ENCODE measurements around the gene RBCK1.
"Not testable (repeated sequence)": the region's sequence is repeated elsewhere in the genome, so short reads cannot be mapped to it uniquely, and the experiment has no call there.

The RBCK1 gene

DNA sequence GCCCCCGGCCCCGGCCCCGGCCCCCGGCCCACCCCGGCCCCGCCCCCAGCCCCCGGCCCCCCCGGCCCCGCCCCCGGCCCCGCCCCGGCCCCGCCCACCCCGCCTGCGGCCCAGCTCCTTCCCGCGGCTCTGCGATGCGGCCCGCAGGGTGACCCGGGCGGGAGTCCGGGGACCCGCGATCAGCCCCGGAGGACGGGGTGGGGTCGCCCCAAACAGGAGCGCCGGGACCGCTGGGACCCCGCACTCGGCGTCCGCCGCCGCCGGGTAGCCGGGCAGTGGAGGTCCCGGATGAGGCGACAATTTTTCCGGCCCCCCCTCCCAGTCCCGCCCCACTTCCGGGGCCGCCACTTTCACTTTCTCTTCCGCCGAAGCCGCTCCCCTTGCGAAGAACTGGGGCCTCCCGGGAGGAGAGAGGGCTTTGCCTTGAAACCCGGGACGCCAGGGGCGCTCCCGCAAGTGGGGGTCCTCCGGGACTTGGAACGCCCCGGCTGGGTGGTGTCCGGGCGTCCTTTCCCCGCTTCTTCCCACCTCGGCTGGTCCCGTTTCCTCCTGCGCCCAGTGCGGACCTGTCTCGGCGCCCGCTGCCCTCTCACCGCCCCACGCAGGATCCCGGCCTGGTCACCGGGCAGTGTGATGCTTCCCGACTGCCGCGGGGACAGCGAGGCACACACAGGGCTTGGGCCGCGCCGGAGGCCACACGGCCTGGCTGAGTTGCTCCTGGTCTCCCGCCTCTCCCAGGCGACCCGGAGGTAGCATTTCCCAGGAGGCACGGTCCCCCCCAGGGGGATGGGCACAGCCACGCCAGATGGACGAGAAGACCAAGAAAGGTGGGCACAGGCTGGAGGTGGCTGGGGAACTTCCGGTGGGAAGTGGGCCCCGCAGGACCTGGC, at the start of gene RBCK1:
RBCK1 (plus strand) TSS at position 347 of the 890 bp plus-strand sequence; CDS start at position 806, 459 bp downstream.
- DNase-seq = peak; percentile 45

DNA sequence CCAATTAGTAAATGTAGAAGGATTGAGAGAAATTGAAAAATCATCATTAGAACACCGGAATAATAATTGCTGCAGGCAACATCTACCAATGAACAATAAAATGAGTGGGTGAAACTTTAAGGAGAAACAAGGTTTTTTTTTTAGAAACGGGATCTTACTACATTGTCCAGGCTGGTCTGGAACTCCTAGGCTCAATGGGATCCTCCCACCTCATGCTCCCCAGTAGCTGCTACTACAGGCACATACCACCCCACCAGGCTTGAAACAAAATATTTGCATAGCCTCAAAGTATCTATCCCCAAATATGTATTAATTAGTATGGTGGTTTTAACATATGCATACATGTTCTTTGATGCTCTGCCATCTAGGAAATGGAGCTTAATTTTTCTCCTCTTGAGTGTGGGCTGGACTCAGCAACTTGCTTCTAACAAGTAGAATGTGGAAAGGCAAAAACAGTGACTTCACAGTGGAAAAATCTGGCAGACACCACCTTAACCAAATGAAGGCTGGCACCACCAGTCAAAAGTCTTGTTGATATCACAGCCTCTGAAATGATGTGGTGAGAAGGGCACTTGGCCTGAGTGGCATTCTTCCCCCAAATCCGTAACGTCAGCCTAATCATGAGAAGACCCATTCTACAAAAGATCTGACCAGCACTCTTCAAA, 49.1 kb upstream of the RBCK1 start:
- no peak for DNase-seq

DNA sequence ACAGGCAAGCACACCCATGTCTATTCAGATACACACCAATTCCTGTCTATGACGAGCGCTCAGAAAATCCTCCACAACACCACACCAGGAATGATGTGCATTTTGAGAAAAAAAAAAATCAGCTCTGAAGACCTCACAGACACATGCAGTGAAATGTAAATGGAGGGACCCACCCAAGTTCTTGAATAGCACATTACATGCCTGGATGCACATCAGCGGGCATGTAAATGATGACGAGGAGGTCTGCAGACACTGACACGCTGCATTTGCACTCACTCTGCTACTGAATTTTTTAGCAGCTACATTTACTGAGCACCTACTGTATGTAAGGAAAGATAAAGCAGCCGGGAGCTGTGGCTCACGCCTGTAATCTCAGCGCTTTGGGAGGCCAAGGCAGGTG, 46.5 kb upstream of the RBCK1 start:
- no peak for DNase-seq

- DNase-seq = peak; percentile 85
Observed at GRCh38 chr20:362271-363254, 45.5 kb upstream of the RBCK1 start.

- DNase-seq = no peak
Observed at GRCh38 chr20:363319-364078, 44.6 kb upstream of the RBCK1 start.

DNA sequence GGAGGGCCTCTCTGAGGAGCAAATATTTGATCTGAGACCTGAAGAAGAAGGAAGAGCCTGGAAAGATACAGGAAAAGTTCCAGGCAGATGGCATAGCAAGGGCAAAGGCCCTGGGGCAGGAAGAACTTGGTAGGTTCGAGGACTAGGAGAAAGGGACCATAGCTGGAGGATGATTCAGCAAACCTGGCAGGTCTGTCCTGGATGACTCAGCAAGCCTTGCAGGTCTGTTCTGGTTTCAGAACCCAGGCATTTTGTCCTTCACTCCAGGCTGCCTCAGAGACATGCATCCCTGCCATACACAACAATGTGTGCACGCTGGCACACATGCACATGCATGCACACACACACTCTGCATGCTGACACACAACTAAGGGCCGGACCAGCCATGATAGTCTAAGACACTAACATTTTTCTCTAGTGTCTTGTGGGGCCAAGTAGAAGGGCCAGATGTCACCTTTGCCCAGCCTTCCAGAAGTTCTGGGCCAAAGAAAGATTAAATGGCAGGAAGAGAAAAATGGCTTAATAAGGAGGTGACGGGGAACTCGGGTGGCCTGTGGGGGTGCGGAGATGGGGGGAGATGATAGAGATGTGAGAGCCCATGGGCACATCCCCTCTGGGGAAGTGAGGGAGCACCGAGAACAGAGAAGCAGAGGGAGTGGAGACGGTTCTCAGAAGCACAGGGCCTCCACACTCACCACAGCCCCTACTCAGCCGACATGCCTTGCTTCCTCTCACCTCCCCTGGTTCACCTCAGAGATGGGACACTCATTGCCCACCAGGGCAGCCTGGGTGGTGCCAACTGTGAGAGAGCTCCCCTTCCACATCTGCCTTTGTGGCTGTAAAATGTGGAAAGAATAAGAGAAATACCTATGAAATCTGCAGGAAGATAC, 42.9 kb upstream of the RBCK1 start:
- DNase-seq = no peak

DNA sequence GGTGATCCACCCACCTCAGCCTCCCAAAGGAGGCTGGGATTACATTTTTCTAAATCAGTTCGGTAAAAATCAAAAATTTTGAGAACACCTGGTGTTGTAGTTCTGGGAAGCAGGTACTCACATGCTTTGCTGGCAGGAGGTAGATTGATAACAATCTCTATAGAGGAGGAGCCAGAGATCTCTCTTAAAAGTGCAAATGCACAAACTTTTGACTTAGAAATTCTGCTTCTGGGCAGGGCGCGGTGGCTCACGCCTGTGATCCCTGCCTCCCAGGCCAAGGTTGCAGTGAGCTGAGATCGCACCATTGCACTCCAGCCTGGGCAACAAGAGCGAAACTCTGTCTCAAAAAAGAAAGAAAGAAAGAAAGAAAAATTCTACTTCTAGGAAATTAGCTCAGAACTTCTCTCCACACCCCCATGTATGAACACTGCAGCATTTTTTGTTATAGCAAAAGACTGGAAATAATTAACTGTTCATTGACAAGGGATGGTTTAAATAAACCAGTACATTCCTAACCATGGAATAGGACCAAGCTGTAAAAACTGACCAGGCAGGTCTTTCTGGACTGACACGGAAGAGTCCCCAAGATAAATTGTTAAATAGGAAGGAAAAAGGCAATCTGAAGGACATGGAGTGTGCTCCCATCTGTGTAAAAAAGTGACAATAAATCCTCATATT, 41.9 kb upstream of the RBCK1 start:
- DNase-seq = no peak

- no peak for DNase-seq
Observed at GRCh38 chr20:366719-367485, 41.2 kb upstream of the RBCK1 start.

DNA sequence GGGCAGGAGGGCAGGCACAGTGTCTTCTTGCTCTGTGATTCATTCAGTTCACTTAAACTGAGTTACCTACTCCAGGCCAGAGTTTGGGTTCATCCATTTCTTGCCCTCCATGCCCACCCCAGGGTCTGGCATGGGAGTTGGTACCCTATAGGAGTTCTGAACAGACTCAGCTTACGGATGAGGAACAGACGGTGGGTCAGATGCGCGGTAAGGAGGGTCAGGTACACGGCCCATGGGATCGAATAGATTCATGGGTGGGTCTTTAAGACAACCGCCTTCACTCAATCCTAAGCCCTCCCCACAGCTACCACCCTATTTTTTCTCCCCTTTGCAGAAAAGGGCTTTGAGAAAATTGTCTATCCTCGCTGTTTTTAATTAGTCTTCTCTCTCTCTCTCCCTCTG, 40.6 kb upstream of the RBCK1 start:
- no peak for DNase-seq

DNA sequence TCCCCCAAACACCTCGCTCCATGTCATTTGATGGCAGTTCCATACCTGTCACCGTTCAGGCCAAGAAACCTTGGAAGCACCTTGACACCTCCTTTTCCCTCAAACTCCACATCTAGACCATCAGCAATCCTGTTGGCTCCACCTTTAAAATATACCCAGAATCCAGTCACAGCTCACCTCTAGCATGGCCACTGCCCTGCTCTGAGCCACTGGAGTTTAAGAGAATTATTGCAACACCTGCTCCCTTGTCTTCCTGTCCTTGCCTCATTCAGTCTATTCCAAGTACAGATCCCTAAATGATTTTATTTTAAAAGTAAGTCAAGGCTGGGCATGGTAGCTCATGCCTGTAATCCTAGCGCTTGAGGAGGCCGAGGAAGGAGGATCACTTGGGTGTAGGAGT, 39.2 kb upstream of the RBCK1 start:
- DNase-seq = no peak

DNA sequence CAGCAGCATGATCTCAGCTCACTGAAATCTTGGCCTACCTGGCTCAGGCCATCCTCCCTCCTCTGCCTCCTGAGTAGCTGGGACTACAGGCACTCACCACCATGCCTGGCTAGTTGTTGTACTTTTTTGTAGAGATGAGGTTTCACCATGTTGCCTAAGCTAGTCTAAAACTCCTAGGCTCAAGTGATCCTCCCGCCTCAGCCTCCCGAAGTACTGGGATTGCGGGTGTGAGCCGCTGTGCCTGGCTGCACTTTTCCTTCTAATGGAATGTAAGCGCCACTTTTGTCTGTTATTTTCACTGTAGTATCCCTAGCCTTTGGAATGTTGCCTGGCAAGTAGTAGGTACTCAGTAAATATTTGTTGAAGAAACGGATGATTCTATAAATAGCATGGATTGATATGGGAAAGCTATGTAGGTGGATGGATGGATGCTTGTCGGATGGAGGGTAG, 37.9 kb upstream of the RBCK1 start:
- DNase-seq = no peak

DNA sequence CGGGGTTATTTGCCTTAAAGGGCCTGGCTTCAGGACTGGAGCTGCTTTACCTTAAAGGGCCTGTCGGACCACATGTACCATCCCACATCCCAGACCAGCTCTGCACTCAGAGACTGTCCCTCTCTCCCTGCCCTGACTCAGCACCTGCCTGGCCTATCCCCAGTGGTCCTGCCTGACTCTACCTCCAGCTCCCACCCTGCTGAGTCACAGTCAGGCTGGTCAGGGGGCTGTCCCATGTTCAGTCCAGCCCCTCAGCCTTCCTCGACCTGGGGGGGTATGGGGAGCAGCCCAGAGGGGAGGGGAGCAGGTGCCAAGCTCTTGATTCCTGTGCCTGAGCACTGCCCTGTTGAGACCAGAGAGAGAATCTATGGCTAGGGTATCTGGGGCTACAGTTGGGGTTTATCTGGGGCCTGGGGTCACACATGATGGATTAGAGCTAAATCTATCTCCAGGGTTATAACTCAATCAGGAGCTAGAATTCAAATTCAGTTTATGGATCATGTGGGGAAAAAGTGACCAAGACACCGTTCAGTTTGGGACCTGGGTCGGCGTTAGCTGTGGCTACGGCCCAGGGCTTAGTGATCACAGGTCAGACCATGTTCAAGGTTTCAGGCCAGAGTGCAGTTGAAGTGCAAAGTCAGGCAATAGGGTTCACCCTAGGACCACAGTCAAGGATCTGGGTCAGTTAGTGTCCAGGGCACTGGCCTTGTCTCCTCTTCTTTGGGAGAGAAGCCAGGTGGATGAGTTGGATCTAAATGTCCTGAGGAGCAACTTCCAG, 36.9 kb upstream of the RBCK1 start:
- DNase-seq = no peak

DNA sequence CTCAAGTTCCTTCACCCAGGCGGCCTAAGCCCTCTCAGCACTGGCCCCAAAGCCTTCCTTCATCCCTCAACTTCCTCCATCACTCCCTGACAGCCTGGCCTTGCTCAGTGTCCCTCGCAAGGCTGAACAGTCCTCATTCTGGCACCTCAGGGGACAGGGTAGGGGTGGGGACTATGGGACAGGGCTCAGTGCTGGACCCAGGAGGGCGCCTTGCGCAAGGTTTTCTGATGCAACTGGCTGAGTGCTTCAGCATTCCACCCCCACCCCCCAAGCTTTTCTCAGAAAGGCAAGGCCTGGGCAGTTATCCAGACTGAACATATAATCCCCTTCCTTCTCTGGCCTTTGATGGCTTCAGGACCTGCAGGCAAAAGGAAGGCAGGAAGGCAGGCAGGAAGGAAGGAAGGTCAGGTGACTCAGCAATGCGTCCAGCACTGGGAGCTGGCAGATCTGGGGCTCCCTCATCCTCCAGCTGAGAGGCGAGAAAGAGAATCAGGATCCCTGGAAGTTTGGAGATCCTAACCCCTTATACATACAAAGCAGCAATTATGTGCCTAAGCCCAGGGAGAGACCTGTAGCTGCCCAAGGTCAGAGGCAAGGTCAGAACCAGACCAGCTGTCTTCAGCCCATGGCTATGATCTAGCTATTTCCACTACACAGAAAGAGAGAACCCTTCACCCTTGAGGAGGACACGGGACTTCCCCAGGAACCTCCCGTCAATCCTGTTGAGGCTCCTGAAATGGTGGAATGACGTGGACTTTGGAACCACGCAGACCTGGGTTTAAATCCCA, 36.1 kb upstream of the RBCK1 start:
- DNase-seq = no peak

DNA sequence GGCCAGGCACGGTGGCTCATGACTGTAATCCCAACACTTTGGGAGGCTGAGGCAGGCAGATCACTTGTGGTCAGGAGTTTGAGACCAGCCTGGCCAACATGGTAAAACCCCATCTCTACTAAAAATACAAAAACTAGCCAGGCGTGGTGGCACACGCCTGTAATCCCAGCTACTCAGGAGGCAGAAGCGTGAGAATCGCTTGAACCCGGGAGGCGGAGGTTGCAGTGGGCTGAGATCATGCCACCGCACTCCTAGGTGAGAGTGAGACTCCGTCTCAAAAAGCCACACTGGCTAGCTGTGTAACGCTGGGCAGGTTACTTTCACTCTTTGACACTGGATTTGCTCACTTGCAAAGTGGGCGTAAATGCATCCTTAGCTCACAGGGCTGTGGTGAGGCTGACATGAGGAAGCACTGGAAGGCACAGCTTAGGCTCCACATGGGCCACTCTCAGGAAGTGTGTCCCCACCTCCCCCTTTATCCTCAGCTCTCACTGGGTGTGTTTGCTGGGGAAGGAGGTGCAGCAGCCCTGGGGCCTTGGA, 35.5 kb upstream of the RBCK1 start:
- not testable (repeated sequence) for DNase-seq

- no peak for DNase-seq
Observed at GRCh38 chr20:373171-373890, 34.8 kb upstream of the RBCK1 start.

- DNase-seq = no peak
Observed at GRCh38 chr20:375265-375889, 32.7 kb upstream of the RBCK1 start.

- no peak for DNase-seq
Observed at GRCh38 chr20:376089-376488, 32.0 kb upstream of the RBCK1 start.

Measured in DMS 273 treated with DMSO at 0.1 percent for 48 hours (cell line).